A549 (cell line): ENCODE data around the gene TUBB6.

ENCODE experiments used
- CHD2 ChIP-seq: fragments of 150-350 bp; IDR thresholded peaks from 2 replicates; pipeline ENCODE4 v1.6.1; 2014; ENCODE audit warnings: low read length; ENCODE audit not compliant: partially characterized antibody
- TF ChIP-seq, protein P1 (sequence below): fragments of >200 bp; sonication (Bioruptor Twin); formaldehyde crosslinking; IDR thresholded peaks from 3 replicates; pipeline ENCODE4 v1.5.1; 2016
- TF ChIP-seq, protein P2 (sequence below): fragments of 200-600 bp; sonication (generic); IDR thresholded peaks from 2 replicates; pipeline ENCODE4 v1.6.1; 2016; ENCODE audit warnings: antibody characterized with exemption, mild to moderate bottlenecking, moderate library complexity

DNA sequence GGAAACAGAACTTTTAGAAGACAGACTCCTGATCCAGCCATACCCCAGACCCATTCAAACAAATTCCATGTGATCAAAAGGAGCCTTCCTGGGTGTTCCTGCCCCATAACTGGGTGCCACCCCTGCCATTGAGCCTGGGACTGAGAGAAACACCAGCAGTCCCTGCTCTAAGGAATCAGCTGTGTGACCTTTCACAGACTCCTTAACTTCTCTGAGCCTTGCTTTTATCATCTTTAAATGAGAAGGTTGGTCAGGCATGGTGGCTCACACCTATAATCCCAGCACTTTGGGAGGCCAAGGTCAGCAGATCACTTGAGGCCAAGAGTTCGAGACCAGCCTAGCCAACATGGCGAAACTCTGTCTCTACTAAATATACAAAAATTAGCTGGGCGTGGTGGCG is 33.2 kb upstream of the TUBB6 start:
- TF ChIP-seq, protein P1, sequence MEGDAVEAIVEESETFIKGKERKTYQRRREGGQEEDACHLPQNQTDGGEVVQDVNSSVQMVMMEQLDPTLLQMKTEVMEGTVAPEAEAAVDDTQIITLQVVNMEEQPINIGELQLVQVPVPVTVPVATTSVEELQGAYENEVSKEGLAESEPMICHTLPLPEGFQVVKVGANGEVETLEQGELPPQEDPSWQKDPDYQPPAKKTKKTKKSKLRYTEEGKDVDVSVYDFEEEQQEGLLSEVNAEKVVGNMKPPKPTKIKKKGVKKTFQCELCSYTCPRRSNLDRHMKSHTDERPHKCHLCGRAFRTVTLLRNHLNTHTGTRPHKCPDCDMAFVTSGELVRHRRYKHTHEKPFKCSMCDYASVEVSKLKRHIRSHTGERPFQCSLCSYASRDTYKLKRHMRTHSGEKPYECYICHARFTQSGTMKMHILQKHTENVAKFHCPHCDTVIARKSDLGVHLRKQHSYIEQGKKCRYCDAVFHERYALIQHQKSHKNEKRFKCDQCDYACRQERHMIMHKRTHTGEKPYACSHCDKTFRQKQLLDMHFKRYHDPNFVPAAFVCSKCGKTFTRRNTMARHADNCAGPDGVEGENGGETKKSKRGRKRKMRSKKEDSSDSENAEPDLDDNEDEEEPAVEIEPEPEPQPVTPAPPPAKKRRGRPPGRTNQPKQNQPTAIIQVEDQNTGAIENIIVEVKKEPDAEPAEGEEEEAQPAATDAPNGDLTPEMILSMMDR = no peak
- TF ChIP-seq, protein P2, sequence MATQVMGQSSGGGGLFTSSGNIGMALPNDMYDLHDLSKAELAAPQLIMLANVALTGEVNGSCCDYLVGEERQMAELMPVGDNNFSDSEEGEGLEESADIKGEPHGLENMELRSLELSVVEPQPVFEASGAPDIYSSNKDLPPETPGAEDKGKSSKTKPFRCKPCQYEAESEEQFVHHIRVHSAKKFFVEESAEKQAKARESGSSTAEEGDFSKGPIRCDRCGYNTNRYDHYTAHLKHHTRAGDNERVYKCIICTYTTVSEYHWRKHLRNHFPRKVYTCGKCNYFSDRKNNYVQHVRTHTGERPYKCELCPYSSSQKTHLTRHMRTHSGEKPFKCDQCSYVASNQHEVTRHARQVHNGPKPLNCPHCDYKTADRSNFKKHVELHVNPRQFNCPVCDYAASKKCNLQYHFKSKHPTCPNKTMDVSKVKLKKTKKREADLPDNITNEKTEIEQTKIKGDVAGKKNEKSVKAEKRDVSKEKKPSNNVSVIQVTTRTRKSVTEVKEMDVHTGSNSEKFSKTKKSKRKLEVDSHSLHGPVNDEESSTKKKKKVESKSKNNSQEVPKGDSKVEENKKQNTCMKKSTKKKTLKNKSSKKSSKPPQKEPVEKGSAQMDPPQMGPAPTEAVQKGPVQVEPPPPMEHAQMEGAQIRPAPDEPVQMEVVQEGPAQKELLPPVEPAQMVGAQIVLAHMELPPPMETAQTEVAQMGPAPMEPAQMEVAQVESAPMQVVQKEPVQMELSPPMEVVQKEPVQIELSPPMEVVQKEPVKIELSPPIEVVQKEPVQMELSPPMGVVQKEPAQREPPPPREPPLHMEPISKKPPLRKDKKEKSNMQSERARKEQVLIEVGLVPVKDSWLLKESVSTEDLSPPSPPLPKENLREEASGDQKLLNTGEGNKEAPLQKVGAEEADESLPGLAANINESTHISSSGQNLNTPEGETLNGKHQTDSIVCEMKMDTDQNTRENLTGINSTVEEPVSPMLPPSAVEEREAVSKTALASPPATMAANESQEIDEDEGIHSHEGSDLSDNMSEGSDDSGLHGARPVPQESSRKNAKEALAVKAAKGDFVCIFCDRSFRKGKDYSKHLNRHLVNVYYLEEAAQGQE = no peak
- TF ChIP-seq CHD2 = no peak
